HG03460 (cell line): Measurements from ENCODE around the gene AGPAT3.

Experiments used
- ATAC-seq: cut with Tn5 transposase; IDR thresholded peaks from one replicate; pipeline ENCODE4 v1.9.1; 2021; ENCODE audit not compliant: unreplicated experiment

Gene AGPAT3

DNA sequence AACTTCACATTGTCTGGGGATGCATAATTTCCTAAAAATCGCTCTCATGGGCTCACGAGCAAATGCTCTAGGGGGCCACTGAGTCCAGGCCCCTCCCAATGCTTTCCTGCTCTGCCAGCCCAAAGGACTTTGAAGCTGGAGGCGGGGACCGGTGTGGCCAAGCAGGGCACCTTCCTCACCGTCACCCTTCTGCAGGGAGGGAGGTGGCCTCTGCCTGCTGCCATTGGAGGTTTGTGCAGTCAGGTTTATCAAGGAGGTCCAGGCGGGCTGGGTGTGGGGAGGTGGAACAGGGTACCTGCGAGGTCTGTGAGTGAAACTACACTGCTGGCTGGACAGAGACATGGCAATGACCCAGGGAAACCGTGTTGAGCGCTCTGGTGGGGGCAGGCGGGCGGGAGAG, 89.0 kb downstream of the AGPAT3 start:
- no peak for ATAC-seq

- no peak for ATAC-seq
Measured at GRCh38 chr21:43954896-43955295, 89.9 kb downstream of the AGPAT3 start.

- no peak for ATAC-seq
Measured at GRCh38 chr21:43956019-43956669, 91.1 kb downstream of the AGPAT3 start.

GRCh38 chr21:43956670-43957035, 91.6 kb downstream of the AGPAT3 start:
- ATAC-seq, result no peak

DNA sequence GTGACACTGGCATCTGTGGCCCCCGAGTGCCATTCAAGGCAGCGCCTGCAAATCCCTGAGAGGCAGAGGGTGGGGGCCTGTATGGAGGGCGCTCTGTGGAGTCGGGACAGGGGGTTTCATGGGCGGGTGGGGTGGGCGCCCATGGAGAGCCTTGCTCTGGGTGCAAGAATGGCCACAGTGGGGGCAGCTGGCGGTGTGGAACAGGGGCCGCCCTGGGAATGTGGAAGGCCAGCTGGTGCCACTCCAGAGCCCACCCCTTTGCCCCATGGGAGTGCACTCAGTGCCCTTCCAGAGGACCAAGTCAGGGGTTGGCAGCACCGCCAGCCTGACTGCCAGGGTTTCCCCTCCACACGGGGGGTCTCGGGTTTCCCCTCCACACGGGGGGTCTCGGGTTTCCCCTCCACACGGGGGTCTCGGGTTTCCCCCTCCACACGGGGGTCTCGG, 92.1 kb downstream of the AGPAT3 start:
- ATAC-seq, result no peak

DNA sequence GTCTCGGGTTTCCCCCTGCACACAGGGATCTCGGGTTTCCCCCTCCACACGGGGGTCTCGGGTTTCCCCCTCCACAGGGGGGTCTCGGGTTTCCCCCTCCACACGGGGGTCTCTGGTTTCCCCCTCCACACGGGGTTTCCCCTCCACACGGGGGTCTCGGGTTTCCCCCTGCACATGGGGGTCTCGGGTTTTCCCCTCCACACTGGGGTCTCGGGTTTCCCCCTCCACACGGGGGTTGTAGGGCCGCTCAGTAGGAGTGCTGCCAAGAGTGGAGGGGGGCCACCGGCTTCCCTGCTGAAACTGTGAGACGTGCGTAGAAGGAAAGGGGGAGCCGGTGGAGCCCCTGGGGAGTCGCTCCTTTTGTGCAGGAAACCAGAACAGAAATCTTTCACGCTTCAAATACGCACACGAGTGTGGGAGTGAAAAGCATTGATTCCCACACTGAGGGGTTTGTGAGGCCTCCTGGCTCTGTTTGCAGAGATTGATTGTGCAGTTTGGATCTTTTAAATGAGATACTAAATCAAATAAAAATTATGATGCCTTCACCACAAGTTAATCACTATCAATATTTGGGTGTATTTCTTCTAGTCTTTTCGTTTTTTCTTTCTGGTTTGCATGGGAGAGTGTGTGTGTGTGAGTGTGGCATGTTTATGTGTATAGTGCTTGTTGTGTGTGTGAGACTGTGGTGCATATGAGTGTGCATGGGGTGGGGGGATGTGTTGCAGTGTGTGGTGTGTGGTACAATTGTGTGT, 92.8 kb downstream of the AGPAT3 start:
- ATAC-seq, result peak; percentile 54

DNA sequence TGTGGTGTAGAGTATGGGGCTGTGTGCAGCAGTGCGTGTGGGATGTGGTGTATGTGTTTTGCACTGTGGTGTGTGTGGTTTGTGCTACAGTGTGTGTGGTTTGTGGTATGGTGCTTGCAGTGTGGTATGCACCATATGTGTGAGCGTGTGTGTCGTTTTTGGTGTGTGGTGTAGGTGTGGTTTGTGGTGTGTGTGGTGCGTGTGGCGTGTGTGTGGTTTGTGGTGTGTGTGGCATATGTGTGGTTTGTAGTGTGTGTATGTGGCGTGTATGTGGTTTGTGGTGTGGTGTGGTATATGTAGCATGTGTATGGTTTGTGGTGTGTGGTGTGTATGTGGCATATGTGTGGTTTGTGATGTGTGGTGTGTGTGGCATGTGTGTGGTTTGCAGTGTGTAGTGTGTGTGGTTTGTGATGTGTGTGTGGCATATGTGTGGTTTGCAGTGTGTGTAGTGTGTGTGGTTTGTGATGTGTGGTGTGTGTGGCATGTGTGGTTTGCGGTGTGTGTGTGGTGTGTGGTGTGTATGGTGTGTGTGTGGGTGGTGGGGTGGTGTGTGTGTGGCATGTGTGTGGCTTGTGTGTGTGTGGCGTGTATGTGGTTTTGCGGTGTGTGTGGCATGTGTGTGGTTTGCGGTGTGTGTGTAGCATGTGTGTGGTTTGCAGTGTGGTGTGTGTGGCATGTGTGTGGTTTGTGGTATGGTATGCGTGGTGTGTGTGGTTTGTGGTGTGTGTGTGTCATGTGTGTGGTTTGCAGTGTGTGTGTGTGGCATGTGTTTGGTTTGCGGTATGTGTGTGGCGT, 93.5 kb downstream of the AGPAT3 start:
- no peak for ATAC-seq

DNA sequence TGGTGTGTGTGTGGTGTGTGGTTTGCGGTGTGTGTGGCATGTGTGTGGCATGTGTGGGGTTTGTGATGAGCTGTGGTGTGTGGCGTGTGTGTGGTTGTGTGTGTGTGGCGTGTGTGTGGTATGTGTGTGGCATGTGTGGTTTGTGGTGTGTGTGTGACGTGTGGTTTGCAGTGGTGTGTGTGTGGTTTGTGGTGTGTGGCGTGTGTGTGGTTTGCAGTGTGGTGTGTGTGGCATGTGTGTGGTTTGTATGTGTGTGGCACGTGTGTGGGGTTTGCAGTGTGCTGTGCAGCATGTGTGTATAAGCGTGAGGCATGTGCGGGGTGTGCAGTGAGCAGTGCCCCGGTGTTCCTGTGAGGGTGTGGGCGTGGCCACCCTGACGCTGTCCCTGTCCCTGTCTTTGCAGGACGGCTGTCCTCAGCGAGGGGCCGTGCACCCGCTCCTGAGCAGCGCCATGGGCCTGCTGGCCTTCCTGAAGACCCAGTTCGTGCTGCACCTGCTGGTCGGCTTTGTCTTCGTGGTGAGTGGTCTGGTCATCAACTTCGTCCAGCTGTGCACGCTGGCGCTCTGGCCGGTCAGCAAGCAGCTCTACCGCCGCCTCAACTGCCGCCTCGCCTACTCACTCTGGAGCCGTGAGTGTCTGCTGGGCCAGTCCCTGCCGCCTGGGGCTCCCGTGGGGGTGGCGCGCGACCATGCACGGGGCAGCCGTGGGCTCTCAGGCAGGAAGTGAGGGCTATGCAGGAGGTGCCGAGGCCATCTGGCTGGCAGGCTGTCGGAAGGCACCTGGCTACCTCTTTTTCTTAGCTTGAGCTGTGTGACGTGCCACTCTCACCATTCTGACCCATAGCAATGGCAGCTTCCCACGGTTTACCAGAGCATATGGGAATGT, 94.5 kb downstream of the AGPAT3 start:
- ATAC-seq, result no peak

DNA sequence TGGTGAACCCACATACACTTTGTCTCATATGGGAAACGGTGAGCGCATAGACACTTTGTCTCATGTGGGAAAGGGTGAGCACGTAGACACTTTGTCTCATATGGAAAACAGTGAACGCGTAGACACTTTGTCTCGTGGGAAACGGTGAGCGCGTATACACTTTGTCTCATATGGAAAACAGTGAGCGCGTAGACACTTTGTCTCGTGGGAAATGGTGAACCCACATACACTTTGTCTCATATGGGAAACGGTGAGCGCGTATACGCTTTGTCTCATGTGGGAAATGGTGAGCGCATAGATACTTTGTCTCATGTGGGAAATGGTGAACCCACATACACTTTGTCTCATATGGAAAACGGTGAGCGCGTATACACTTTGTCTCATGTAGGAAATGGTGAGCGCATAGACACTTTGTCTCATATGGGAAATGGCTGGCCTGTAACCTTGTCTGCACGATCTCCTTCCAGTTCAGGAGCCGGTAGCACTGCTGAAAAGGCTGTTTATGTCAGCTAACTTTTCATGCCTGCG, 96.4 kb downstream of the AGPAT3 start:
- ATAC-seq, result no peak

GRCh38 chr21:43965911-43966585, 101.0 kb downstream of the AGPAT3 start:
- no peak for ATAC-seq

GRCh38 chr21:43966946-43967512, 102.0 kb downstream of the AGPAT3 start:
- ATAC-seq, result no peak

- ATAC-seq, result no peak
Measured at GRCh38 chr21:43967981-43968380, 103.0 kb downstream of the AGPAT3 start.

DNA sequence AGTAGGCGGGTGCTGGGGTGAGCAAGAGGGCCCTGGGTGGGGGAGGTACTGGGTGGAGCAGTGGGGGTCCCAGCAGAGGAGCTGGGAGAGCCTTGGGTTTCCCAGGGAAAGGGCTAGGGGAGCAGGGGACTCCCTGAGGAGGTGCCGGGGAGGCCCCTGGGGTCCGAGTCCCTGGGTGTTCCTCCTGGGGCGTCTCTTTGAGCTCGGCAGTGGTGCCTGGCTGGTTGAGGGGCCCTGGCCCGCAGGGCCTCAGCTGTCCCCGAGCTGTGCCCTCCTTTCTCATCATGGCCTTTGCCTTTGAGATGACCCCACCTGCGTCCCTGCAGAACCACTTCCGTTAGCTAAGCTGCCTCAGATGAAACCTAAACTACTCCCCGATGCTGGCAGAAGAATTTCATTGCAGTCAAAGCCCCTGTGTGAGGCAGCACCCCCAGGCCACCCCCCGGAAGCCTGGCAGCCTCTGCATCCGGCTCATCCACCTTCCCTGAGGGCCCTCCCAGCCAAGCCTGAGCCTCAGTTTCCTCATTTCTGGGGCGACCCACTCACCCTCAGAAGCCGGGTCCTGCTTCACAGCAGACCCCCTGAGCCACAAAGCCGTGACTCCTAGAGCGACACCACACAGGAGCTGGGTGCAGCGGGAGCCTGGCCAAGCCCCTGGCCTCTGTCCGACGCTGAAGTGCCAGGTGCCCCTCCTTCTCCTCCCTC, 103.5 kb downstream of the AGPAT3 start:
- no peak for ATAC-seq

- no peak for ATAC-seq
Measured at GRCh38 chr21:43969115-43969444, 104.1 kb downstream of the AGPAT3 start.

DNA sequence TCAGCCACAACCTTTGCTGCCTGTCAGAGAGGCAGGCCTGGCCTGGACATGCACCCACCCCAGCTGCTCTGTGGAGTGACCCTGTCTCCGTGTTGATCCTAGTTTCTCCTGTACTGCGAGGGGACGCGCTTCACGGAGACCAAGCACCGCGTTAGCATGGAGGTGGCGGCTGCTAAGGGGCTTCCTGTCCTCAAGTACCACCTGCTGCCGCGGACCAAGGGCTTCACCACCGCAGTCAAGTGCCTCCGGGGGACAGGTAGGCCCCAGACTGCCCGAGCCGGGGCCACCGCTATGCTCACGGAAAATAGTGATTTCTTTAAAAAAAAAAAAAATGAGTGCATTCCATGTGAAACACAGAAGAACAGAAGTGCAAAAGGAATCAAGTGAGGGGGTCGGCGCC, 105.5 kb downstream of the AGPAT3 start:
- no peak for ATAC-seq

DNA sequence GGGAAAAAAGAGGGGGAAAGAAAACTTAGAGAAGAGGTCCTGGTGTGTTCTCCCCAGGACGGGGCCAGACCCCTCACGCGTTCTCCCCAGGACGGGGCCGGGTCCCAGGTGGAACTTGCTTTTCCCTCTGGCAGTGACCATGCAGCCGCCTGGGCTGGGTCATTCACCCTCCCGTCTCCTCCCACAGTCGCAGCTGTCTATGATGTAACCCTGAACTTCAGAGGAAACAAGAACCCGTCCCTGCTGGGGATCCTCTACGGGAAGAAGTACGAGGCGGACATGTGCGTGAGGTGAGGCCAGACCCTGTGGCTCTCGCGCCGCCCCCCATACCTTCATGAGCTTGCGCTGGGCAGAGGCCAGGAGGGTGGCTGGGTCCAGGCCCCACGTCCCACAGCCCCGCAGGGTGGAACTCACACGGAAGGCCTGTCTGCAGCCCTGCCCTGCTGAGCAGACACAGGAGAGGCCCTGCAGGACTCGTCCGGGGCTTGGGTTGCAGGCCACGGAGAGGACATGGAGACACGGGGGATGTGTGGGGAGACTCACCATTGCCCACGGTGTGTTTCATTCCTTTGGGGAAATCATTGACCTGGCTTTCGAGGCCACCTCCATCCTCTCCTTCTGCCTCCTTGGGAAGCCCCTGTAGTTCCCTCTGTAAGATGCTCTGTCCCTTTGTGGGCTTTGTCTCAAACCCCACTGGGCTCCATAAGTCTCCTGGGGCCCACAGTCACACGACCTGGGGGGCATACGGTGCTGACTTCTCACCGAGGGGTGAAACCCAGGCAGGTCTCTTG, 106.4 kb downstream of the AGPAT3 start:
- ATAC-seq, result no peak

DNA sequence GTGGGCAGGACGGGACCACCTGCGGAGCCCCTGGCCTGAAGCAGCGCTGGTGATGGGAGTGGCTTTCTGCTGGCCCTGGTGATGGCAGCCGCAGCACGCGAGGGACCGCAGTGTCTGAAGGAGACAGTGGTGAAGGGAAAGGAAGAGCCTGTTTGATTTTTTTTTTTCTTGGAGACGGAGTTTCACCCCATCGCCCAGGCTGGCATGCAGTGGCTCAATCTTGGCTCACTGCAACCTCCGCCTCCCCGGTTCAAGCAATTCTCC, 106.9 kb downstream of the AGPAT3 start:
- no peak for ATAC-seq

DNA sequence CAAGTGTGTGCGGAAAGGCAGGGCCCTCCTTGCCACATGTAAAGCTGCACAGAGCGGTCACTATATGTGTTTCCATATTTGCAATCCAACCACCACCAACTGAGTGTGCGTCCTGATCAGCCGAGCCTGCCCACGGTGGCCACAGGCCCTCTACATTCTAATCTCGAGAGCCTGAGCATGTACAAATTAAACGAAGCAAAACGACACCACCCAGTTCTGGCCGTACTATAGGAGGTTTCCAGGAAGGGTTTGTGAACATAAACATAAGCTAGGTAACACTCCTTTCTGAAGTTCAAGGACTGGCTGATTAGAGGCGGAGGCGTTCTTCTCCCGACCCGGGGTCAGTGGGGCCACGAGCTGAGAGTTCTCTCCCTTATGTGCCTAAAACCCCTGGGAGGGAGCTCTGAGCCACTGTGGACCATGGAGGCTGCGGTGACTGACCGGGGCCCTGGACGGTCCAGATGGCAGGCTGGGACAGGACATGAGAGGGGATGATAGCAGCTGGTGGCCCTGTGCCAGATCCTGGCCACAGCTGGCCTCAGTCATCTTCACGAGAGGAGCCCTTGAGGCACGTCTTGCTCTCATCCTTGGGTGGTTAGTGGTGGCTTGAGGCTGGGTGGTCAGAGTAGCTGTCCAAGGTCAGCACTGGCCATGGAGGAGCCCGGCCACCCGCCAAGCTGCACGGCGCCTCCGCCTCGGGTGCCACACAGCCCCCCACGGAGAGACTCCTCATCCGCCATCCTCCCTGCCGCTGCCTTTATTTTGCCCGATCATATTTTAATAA, 108.0 kb downstream of the AGPAT3 start:
- no peak for ATAC-seq
